Activated naive CD8-positive, alpha-beta T cell treated with anti-CD3 and anti-CD28 coated beads, Interleukin-2, amount 10 ng/mL, durations not matched to agents 7 days and 5 days (primary cell): Measurements from ENCODE around the gene RAD51. TPM values are rescaled to one million over a fixed set of nuclear protein-coding genes. Genes with fewer than 3 reads are reported as not detected.
"Not testable (repeated sequence)": the region's sequence is repeated elsewhere in the genome, so short reads cannot be mapped to it uniquely, and the experiment has no call there.

Experiments
- ATAC-seq: fragments of 150-1000 bp; cut with Tn5 transposase; one replicate; pipeline ENCODE4 v1.10.0; 2021; ENCODE audit warnings: low read depth, moderate library complexity
- POLR2A ChIA-PET: fragments of 350-600 bp; sonication (Branson Sonifier 250); formaldehyde crosslinking; loops from one replicate; lab custom pipeline; 2021; ENCODE audit warnings: antibody characterized with exemption; lab: Charles Lee
- DNase-seq: peaks from one replicate; pipeline ENCODE4 v3.0.0; 2021
- H3K27ac Mint-ChIP-seq: one replicate; pipeline ENCODE4 v1.8.0; 2022; ENCODE audit warnings: mild to moderate bottlenecking, mixed read lengths
- H3K27me3 Mint-ChIP-seq: one replicate; pipeline ENCODE4 v1.8.0; 2022; ENCODE audit warnings: mild to moderate bottlenecking, moderate library complexity, mixed read lengths
- H3K36me3 Mint-ChIP-seq: one replicate; pipeline ENCODE4 v1.8.0; 2021; ENCODE audit warnings: mild to moderate bottlenecking, mixed read lengths
- H3K4me1 Mint-ChIP-seq: one replicate; pipeline ENCODE4 v1.8.0; 2021; ENCODE audit warnings: mixed read lengths
- H3K4me3 Mint-ChIP-seq: one replicate; pipeline ENCODE4 v1.8.0; 2022; ENCODE audit warnings: mild to moderate bottlenecking, moderate library complexity, mixed read lengths
- H3K9me3 Mint-ChIP-seq: one replicate; pipeline ENCODE4 v1.8.0; 2021; ENCODE audit warnings: mixed read lengths
- total RNA-seq, 2 experiments: library from RNA; stranded (reverse); gene quantifications; one replicate each; pipeline ENCODE4 v1.2.3, GENCODE V29; 2021

RAD51 gene
- 10 to 100 TPM; 52.4 to 54.5 TPM for total RNA-seq

DNA sequence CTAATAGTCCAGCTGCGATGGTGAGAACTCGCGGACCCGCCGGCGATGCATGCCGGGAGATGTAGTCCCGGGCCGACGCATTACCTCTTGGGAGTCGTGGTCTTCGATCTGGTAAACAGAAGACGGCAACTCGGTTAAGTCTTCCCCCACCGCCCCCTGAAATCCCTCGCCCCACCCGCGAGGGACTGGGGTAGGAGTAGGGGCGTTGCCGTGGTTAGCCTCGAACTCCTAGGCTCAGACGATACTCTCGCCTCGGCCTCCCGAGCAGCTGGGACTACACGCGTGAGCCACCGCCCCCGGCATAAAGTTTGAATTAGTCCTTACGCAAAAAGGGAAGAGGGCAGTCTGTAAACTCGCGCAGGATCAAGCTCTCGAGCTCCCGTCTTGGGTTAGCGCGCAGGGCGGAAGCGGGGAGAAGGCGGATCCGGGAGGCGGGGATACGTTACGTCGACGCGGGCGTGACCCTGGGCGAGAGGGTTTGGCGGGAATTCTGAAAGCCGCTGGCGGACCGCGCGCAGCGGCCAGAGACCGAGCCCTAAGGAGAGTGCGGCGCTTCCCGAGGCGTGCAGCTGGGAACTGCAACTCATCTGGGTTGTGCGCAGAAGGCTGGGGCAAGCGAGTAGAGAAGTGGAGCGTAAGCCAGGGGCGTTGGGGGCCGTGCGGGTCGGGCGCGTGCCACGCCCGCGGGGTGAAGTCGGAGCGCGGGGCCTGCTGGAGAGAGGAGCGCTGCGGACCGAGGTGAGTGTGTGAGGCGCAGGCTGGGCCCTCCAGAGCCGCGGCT, at the start of gene RAD51:
TSS of gene RAD51 (plus strand) at position 487 of the 781 bp plus-strand sequence. CDS start 3,585 bp downstream, outside the sequence.
- Mint-ChIP-seq H3K4me1 (peaks cover 31% of the 10 kb centered on the region), H3K27me3 (no peaks in the 10 kb centered on the region), H3K27ac (peak within 1 kb of the TSS; percentile 100), H3K36me3 (peaks cover 28% of the 10 kb centered on the region), H3K4me3 (peak within 1 kb of the TSS; percentile 100), H3K9me3 (no peaks in the 10 kb centered on the region)
- ATAC-seq (peak; percentile 91), DNase-seq (peak; percentile 93)
- POLR2A ChIA-PET, result interaction anchor here (0.8 to 3.0 kb wide), 31 partner anchors 9 to 638 kb away, joined by 3 to 25 read pairs (median 4); partner anchors contain the start of genes C15orf62, CCDC32, DNAJC17 and GCHFR

DNA sequence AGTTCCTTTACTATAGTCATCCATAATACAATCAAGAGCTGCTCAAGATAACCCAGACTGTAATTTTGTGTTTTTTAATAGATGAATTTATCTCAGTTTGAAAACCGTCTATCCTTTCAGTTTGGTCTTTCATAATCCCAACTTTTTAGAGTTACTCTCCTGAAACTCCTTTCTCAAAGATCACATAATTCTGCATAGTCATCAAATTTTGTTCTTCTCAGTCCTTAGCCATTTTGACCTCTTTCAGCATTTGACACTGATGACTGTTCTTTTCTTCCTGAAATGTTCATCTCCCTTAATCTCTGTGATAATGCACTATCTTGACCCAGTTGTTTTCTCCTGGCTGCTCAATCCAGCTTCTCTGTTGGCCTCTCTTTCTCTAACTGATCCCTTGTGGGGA, 47.5 kb upstream of the RAD51 start:
- no peak overlapping the region for H3K27ac Mint-ChIP-seq
- POLR2A ChIA-PET, result no interaction called here
- DNase-seq (no peak), ATAC-seq (no peak)
- H3K4me3 Mint-ChIP-seq, result no peak overlapping the region
- H3K9me3 Mint-ChIP-seq, result no peaks in the 10 kb centered on the region
- H3K4me1 Mint-ChIP-seq, result no peaks in the 10 kb centered on the region
- peaks cover 33% of the 10 kb centered on the region for H3K36me3 Mint-ChIP-seq
- H3K27me3 Mint-ChIP-seq, result no peaks in the 10 kb centered on the region

DNA sequence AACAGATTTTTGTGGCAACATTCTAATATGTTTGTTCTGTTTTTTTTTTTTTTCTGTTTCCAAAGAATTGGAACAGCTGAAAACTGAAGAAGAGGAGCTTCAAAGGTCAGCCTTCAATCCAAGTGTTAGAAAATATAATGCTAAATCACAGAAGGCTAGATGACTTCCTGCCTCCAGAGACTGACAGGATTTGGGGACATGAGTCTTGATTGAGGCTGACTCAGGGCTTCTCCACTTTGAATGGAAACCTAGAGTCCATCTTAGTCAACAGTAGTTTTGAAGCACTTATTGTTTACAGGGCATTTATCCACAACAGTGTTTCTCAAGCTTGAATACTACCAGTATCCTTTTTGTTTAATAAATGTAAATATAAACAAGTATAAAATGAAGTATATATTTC, 44.5 kb upstream of the RAD51 start:
- POLR2A ChIA-PET, result no interaction called here
- DNase-seq (no peak), ATAC-seq (no peak)
- Mint-ChIP-seq H3K4me1 (no peaks in the 10 kb centered on the region), H3K27me3 (no peaks in the 10 kb centered on the region), H3K36me3 (peaks cover 39% of the 10 kb centered on the region), H3K27ac (no peak overlapping the region), H3K4me3 (no peak overlapping the region), H3K9me3 (no peaks in the 10 kb centered on the region)

DNA sequence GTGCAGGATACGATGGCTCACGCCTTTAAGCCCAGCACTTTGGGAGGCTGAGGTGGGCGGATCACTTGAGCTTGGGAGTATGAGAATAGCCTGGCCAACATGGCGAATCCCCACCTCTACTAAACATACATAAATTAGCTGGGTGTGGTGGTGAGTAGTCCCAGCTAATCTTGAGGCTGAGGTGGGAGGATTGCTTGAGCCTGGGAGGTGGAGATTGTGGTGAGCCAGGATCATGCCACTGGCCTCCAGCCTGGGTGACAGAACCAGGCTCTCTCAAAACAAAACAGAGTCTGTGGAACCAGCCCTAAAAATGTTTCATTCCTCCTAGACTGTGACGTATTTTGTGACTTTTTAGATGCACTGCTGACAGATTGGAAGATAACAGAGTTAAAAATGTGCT, 34.3 kb upstream of the RAD51 start:
- H3K27ac Mint-ChIP-seq, result no peak overlapping the region
- no peaks in the 10 kb centered on the region for H3K4me1 Mint-ChIP-seq
- H3K4me3 Mint-ChIP-seq, result no peak overlapping the region
- H3K9me3 Mint-ChIP-seq, result no peaks in the 10 kb centered on the region
- DNase-seq, result no peak
- no peak for ATAC-seq
- peaks cover 29% of the 10 kb centered on the region for H3K36me3 Mint-ChIP-seq
- POLR2A ChIA-PET, result interaction anchor here (0.7 kb wide), 1 partner anchor 578 kb away, joined by 3 read pairs; no protein-coding TSS in a partner anchor
- H3K27me3 Mint-ChIP-seq, result no peaks in the 10 kb centered on the region

DNA sequence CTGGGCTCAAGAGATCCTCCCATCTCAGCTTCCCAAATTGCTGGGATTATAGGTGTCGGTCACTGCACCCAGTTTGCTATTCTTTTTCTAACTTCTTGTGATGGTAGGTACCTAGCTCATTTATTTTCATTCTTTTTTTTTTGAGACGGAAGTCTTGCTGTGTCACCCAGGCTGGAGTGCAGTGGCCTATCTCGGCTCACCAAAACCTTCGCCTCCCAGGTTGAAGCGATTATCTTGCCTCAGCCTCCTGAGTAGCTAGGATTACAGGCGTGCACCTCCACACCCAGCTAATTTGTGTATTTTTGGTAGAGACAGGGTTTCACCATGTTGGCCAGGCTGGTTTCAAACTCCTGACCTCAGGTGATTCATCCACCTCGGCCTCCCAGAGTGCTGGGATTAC, 30.1 kb upstream of the RAD51 start:
- Mint-ChIP-seq H3K27ac (no peak overlapping the region), H3K36me3 (peaks cover 25% of the 10 kb centered on the region), H3K4me3 (no peak overlapping the region), H3K27me3 (no peaks in the 10 kb centered on the region), H3K4me1 (no peaks in the 10 kb centered on the region), H3K9me3 (no peaks in the 10 kb centered on the region)
- ATAC-seq, result no peak
- POLR2A ChIA-PET, result no interaction called here
- DNase-seq, result no peak

DNA sequence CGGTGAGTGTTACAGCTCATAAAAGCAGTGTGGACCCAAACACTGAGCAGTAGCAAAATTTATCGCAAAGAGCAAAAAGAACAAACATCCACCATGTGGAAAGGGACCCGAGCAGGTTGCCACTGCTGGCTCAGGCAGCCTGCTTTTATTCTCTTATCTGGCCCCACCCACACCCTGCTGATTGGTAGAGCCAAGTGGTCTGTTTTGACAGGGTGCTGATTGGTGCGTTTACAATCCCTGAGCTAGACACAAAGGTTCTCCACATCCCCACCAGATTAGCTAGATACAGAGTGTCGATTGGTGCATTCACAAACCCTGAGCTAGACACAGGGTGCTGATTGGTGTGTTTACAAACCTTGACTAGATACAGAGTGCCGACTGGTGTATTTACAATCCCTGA, 18.7 kb upstream of the RAD51 start:
- POLR2A ChIA-PET, H3K4me1 Mint-ChIP-seq, H3K27me3 Mint-ChIP-seq, H3K9me3 Mint-ChIP-seq, ATAC-seq, H3K36me3 Mint-ChIP-seq, DNase-seq, H3K27ac Mint-ChIP-seq, H3K4me3 Mint-ChIP-seq: not testable (repeated sequence)

DNA sequence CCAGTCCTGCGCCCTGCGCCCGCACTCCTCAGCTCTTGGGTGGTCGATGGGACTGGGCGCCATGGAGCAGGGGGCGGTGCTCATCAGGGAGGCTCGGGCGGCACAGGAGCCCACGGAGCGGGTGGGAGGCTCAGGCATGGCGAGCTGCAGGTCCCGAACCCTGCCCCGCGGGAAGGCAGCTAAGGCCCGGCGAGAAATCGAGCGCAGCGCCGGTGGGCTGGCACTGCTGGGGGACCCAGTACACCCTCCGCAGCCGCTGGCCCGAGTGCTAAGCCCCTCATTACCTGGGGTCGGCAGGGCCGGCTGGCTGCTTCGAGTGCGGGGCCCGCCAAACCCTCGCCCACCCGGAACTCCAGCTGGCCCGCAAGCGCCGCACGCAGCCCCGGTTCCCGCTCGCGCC, 18.1 kb upstream of the RAD51 start:
- H3K4me3 Mint-ChIP-seq, H3K27ac Mint-ChIP-seq, DNase-seq, H3K36me3 Mint-ChIP-seq, H3K9me3 Mint-ChIP-seq, POLR2A ChIA-PET, H3K27me3 Mint-ChIP-seq, H3K4me1 Mint-ChIP-seq, ATAC-seq: not testable (repeated sequence)

DNA sequence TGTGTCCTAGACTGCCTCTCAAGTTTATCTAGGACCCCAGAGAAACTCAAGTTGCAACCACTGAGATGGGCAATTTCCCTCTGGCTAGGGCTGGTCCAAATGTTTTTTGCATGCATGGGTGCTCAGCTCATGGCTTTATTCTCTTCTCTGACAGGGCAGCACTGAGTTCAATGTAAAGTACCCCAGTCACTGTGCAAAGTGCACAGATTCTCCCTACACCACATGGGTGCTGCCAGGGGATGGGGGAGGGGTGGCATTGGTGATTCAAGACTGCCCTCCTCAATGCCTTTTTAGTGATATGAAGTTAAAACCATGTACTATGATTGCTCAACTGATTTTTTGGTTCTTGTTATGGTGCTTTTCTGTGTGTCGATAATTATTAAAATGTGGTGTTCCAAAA, 14.8 kb upstream of the RAD51 start:
- Mint-ChIP-seq H3K9me3 (no peaks in the 10 kb centered on the region), H3K27ac (no peak overlapping the region), H3K27me3 (peaks cover 7% of the 10 kb centered on the region), H3K4me1 (peaks cover 2% of the 10 kb centered on the region), H3K4me3 (no peak overlapping the region), H3K36me3 (no peaks in the 10 kb centered on the region)
- DNase-seq, result no peak
- no peak for ATAC-seq
- POLR2A ChIA-PET, result no interaction called here

DNA sequence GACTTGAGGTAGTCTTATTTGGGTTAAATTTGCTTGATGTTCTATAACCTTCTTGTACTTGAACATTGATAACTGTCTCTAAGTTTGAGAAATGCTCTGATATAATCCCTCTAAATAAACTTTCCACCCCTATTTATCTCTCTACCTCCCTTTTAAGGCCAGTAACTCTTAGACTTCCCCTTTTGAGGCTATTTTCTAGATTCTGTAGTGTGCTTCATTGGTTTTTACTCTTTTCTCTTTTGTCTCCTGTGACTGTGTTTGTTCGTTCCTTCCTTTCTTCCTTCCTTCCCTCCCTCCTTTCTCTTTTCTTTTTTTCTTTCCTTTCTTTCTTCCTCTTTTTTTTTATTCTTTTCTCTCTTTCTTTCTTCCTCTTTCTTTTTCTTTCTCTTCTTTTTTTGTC, 14.0 kb upstream of the RAD51 start:
- H3K36me3 Mint-ChIP-seq, H3K4me1 Mint-ChIP-seq, H3K27ac Mint-ChIP-seq, ATAC-seq, DNase-seq, H3K9me3 Mint-ChIP-seq, POLR2A ChIA-PET, H3K27me3 Mint-ChIP-seq, H3K4me3 Mint-ChIP-seq: not testable (repeated sequence)

DNA sequence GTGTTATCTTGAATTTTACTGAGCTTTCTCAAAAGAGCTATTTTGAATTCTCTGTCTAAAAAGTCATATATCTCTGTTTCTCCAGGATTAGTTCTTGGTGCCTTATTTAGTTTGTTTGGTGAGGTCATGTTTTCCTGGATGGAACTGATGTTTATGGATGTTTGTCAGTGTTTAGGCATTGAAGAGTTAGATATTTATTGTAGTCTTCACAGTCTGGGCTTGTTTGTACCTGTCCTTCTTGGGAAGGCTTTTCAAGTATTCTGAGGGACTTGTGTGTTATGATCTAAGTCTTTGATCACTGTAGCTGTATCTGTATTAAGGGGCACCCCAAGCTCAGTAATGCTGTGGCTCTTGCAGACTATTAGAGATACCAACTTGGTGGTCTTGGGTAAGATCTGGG, 10.6 kb upstream of the RAD51 start:
- H3K9me3 Mint-ChIP-seq, result no peaks in the 10 kb centered on the region
- no peaks in the 10 kb centered on the region for H3K4me1 Mint-ChIP-seq
- ATAC-seq, result no peak
- H3K4me3 Mint-ChIP-seq, result no peak overlapping the region
- peaks cover 7% of the 10 kb centered on the region for H3K27me3 Mint-ChIP-seq
- DNase-seq, result no peak
- POLR2A ChIA-PET, result interaction anchor here (0.7 to 2.9 kb wide), 3 partner anchors 10 to 78 kb away, joined by 4 to 11 read pairs (median 4); partner anchors contain the start of gene RAD51
- H3K36me3 Mint-ChIP-seq, result no peaks in the 10 kb centered on the region
- H3K27ac Mint-ChIP-seq, result no peak overlapping the region

DNA sequence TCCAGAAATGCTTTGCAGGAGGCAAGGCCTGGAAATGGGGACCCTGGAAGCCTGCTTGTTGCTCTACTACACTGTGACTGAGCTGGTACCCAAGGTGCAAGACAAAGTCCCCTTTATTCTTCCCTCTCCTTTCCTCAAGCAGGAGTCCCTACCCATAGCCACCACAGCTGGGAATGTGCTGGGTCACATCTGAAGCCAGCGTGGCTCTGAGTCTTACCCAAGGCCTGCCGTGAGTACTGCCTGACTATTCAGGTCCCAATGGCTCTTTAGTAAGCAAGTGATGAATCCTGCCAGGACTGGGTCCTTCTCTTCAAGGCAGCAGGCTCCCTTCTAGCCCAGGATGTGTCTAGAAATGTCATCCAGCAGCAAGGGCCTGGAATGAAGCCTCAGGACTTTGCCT, 9.6 kb upstream of the RAD51 start:
- Mint-ChIP-seq H3K36me3 (no peaks in the 10 kb centered on the region), H3K27me3 (peaks cover 6% of the 10 kb centered on the region), H3K27ac (peak overlapping the region; percentile 41), H3K4me3 (no peak overlapping the region), H3K9me3 (no peaks in the 10 kb centered on the region), H3K4me1 (no peaks in the 10 kb centered on the region)
- ATAC-seq (no peak), DNase-seq (no peak)
- POLR2A ChIA-PET, result interaction anchor here (2.9 kb wide), 1 partner anchor 9 kb away, joined by 11 read pairs; the partner anchor contains the start of gene RAD51

DNA sequence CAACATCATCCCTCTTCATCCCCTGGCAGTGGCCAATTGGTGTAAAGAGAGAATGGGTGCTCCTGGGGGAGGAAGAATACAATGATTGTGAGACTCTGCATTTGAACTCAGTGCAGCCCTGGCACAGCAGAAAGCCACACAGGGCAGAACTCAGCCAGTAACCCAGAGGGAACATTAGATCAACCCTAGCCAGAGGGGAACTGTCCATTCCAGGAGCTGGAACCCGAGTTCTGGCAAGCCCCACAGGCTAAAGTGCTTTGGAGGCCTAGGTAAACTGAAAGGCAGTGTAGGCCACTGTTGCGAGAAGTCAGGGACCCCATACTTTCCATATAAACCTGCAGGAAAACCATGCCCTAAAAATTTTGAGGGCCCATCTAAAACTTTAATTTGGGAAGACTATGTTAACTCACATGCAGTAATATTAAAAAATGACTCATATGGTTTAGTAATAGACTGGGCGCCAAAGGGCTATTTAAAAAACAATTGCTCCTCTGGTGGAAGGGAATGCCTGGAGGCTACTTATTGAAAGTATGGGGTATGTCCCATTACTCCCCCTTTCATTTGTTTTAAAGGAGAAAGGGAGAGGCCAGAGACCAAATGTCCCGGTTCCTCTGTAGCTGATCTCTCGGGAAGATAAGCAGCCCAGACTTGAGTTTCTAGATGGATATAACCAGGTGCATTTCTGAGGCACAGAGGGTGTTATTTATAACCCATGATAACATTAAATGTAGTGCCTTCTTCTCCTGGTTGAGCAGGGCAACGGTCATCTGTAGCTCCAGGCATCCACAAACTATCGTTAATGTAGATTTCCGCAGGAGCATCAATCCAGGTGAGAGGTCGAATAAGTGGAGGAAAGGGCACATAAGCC, 5.8 kb upstream of the RAD51 start:
- no peaks in the 10 kb centered on the region for H3K9me3 Mint-ChIP-seq
- DNase-seq (no peak), ATAC-seq (no peak)
- POLR2A ChIA-PET, result no interaction called here
- H3K27me3 Mint-ChIP-seq, result no peaks in the 10 kb centered on the region
- H3K4me3 Mint-ChIP-seq, result no peak overlapping the region
- peaks cover 7% of the 10 kb centered on the region for H3K4me1 Mint-ChIP-seq
- peaks cover 6% of the 10 kb centered on the region for H3K36me3 Mint-ChIP-seq
- no peak overlapping the region for H3K27ac Mint-ChIP-seq

DNA sequence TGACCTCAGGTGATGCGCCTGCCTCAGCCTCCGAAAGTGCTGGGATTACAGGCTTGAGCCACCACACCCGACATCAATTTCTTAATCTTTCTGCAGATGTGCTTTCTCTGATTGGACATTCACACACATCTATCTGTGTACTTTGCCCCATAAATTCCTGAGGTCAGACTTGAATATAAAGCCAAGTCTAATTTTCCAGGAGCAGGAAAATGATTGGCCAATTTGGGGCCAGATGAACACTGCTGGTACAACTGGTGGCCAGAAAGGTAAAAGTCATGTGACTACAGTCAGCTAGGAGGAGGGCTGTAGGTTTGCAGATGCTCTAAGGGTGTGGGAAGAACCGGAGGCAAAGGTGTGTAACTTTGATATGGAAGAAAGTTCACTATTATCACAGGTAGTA, 3.2 kb upstream of the RAD51 start:
- H3K4me3 Mint-ChIP-seq, result no peak overlapping the region
- no peak overlapping the region for H3K27ac Mint-ChIP-seq
- H3K36me3 Mint-ChIP-seq, result peaks cover 15% of the 10 kb centered on the region
- no peak for ATAC-seq
- no peaks in the 10 kb centered on the region for H3K27me3 Mint-ChIP-seq
- DNase-seq, result no peak
- peaks cover 10% of the 10 kb centered on the region for H3K4me1 Mint-ChIP-seq
- no peaks in the 10 kb centered on the region for H3K9me3 Mint-ChIP-seq
- POLR2A ChIA-PET, result no interaction called here
